Stimulated activated CD8-positive, alpha-beta memory T cell treated with anti-CD3 and anti-CD28 coated beads, Interleukin-7, amount 100 ng/mL, for 1 hour (primary cell): ENCODE measurements around the gene GTF2H4.
A peak's percentile ranks its signal among the peaks of the same experiment; 100 is the strongest.
"Not testable (repeated sequence)": the region's sequence is repeated elsewhere in the genome, so short reads cannot be mapped to it uniquely, and the experiment has no call there.

ENCODE experiments used
- DNase-seq, 2 donors: peaks; one replicate each; pipeline ENCODE4 v3.0.0-alpha.2; 2020; ENCODE audit warnings: low read depth in 2 of 2

Gene GTF2H4

DNA sequence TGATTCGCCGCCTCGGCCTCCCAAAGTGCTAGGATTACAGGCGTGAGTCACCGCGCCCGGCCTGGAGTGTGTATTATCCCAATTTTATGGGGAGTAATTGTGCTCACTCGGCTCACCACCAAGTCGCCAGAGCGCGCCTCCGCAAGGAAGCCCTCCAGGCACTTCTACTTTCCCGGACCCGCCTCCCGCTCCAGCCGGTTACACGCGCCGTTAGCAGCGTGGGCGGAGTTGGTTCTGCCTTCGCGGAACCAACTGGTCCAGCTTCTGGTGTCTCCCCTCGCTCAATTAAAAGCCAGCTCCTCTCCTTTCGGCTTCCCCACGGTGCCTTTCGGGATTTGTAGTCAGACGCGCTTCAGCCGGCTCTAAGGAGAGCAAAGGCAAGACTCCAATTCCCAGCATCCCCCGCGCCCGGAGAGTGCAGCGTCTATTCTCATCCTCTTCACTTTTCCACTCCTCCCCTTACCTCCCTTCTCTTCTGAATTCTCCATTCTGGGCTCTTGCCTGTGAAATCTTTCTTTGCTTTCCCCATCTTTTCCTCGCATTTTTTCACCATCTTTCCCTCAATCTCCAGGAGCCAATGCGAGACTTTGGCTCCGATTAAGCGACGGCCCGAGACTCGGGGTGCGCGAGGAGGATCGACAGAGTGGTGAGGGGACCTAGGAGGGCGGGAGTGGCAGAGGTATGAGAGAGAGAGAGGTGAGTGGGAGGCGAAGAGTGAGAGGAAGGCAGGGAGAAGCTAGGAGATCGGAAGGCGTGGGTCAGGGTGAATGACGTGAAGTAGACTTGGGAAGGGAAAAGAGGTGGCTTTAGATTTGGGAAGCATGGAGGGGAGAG is at the start of gene GTF2H4:
Gene GTF2H4, plus strand, starts transcription at position 450 of the 834 bp plus-strand sequence.
- peak; percentile 86 to 89 for DNase-seq

DNA sequence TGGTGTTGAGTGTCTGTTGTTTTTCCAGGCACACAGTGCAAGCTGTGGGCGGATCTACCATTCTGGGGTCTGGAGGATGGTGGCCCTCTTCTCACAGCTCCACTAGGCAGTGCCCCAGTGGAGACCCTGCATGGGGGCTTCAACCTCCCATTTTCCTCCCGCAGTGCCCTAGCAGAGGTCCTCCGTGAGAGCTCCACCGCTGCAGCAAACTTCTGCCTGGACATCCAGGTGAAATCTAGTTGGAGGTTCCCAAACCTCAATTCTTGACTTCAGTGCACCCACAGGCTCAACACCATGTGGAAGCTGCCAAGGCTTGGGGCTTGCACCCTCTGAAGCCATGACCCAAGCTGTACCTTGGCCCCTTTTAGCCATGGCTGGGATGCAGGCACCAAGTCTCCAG is 48.3 kb upstream of the GTF2H4 start:
- DNase-seq = not testable (repeated sequence)

DNA sequence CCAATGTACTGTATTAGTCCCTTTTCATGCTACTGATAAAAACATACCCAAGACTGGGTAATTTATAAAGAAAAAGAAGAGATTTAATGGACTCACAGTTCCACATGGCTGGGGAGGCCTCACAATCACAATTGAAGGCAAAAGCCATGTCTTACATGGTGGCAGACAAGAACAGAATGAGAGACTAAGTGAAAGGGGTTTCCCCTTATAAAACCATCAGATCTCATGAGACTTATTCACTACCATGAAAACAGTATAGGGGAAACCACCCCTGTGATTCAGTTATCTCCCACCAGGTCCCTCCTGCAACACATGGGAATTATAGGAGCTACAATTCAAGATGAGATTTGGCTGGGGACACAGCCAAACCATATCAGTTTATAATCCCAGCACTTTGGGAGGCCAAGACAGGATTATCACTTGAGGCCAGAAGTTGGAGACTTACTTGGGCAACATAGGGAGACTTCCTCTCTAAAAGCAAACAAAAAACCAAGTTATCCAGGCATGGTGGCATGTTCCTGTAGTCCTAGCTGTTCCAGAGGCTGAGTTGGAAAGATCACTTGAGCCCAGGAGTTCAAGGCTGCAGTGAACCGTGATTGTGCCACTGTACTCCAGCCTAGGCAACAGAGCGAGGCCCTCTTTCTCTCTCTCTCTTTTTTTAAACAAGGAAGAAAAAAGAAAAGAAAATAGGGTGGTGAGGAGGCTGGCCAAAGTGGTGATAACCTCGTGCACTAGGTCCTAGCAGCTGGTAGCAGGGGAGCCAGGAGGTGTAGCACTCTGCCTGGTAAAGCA is 46.6 kb upstream of the GTF2H4 start:
- no peak for DNase-seq

DNA sequence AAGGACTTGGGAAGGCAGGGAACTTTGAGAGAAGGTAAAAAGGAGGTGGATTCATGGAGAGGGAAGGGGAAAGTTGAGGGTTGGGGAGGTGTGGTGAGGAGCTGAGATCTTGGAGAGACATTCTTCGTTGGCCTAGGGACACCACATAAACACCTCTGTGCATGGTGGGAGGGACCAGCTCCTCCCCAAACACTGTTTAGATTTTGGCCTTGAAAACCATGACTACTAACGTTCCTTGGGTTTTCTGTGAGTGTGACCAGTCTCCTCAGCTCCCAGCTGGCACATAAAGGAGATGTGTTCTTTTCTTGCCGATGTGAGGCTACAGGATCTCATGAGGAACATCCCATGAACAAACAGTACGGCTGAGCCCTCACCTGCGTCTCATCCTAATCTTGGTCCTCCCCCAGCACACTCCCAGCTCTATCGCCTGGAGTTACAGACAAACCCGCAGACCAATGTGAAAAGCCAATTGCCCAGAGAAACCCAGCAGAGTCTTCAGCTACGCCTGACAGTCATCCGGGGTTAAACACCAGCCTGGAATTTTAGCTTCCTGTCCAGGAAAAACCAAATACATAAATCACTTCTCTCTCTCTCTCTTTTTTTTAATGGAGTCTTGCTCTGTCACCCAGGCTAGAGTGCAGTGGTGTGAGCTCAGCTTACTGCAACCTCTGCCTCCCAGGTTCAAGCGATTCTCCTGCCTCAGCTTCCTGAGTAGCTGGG is 45.7 kb upstream of the GTF2H4 start:
- DNase-seq = no peak

DNA sequence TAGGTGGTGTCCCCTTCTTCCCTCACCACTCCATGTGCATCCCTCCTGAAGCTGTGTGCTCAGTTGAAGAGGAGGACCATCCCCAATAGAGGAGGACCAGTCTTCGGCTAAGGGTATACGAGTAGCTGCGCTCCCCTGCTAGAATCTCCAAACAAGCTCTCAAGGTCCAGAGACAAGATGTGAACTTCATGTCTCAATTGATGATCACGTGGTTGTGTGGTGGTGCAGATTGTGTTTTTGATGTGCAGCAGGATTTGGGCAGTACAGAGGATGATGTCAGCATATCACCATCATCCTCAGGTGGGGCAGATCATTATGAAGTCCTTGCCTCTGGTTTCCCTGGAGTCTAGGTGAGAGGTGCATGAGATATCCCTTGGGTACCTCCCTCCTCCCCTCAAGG is 43.7 kb upstream of the GTF2H4 start:
- DNase-seq = no peak

DNA sequence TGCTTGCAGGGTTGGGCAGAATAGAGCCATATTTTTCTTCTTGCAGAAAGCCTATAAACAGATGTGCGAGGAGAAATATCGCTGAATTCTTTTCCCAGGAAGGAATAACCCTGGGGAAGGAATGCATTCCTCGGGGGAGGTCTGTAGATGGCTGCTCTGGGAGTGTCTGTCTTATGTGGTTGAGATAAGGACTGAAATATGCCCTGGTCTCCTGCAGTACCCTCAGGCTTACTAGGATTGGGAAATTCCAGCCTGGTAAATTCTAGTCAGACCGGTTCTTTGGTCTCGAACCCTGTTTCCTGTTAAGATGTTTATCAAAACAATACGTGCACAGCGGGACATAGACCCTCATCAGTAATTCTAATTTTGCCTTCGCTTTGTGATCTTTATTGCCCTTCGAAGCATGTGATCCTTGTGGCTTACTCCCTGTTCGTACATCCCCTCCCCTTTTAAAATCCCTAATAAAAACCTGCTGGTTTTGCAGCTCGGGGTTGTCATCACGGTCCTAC is 38.7 kb upstream of the GTF2H4 start:
- not testable (repeated sequence) for DNase-seq

GRCh38 chr6:30870546-30870945 is 37.5 kb upstream of the GTF2H4 start:
- no peak for DNase-seq

GRCh38 chr6:30871592-30872183 is 36.3 kb upstream of the GTF2H4 start:
- no peak for DNase-seq

DNA sequence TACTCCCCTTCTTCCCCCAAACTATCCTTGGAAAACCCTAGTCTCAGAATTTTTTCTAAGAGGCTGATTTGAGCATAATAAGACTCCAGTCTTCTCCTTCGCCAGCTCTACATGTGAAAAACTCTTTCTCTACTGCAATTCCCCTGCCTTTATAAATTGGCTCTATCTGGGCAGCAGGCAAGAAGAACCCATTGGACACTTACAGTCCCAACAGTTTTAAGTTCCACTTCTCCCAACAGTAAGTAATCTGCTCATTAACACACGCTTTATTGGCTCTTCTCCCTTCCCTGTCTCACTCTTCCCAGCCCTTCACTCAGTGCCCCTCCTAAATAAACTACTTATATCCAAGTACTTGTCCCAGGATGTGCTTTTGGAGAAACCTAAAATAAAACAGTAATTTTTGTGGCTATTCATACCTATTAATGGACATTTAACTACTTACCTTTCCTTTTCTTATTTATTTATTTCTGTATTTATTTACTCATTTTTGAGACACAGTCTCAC is 34.8 kb upstream of the GTF2H4 start:
- no peak for DNase-seq

- DNase-seq = not testable (repeated sequence)
These were observed 34.2 kb upstream of the GTF2H4 start for GRCh38 chr6:30873795-30874194.

GRCh38 chr6:30875244-30876038 is 32.6 kb upstream of the GTF2H4 start:
- no peak for DNase-seq

GRCh38 chr6:30876039-30876730 is 31.8 kb upstream of the GTF2H4 start:
- DNase-seq = no peak

GRCh38 chr6:30877419-30878262 is 30.4 kb upstream of the GTF2H4 start:
- peak; percentile 43 to 72 for DNase-seq

DNA sequence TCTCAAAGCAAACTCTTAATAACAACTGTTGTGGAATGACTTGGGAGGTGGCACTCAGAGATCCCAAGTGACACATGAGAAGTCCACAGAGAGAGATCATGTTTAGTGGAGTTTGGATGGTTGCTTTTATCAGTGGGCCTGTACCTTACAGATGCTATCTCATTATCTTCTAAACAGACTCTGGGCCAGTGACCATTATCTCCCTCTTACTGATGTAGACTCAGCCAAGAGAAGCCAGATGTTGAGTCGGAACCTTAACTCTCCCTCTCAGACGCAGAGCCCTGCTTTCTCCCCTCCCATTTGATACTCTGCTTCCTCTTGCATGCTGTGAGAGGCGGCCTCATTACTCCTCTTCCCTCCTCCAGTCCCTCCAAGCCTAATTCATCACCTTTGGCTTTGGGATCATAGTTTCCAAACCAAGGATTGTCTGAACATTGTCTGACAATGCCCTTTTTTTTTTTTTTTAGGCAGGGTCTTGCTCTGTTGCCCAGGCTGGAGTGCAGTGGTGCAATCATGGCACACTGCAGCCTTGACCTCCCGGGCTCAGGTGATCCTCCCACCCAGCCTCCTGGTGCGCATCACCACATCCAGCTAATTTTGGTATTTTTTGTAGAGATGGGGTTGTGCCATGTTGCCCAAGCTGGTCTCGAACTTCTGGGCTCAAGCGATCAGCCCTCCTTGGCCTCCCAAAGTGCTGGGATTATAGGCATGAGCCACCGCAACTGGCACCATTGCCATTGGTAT is 28.2 kb upstream of the GTF2H4 start:
- DNase-seq = no peak

DNA sequence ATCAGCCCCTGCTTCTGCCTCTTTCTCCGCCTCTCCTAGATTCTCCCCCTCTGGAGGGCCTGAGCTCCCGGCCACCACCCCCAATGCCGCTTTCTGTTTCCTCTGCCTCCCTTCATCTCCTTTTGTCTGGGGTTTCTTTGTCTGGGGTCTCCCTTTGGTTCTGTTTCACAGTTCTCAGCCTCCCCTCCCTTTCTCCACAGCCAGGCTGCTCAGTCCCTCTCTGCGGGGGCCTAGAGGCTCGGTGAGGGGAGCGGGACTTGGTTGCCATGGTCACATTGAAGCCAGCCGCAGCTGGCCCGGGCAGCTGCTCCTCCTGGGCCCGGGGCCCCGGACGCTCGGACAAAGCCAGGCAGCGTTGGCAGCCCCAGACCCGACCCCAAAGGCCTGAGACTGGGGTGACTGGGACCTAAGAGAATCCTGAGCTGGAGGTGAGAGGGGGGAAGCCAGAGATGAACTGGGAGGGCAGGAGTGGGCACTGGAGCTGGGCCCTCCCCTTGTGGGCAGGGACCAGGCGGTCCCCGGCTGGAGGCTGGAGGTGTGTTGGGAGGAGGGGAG is 27.2 kb upstream of the GTF2H4 start:
- DNase-seq = no peak

GRCh38 chr6:30881392-30882203 is 26.4 kb upstream of the GTF2H4 start:
- no peak for DNase-seq

DNA sequence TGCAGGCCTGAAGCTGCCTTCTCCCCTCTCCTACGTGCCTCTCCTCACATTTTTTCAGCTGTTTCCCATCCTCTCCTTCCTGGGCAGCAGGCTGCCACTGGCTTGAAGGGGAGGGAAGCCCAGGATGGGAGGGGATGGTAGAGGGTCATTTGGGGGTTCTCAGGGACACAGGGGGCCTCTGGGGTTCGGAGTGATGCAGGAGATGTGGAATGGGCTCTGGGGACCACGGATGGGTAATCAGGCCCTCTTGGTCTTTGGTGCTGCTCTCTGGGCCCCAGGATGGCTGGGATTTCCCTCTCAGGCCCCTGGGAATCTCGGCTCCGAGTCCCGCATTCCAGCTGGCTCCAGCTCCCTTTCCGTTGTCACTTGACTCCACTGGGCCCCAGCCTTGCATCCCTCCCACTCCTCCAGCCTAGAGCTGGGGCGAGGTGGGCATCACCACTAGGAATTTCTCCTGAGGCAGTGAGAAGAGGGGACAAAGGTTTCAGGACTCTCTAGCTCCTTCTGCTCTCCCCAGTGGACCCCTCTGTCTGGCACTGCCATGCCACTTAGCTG is 25.7 kb upstream of the GTF2H4 start:
- no peak for DNase-seq
